Retinal pigment epithelial cell (primary cell): ENCODE data around the gene CNTNAP2.

Experiments
- DNase-seq: peaks from one replicate; pipeline ENCODE4 v3.0.0-alpha.2; 2010; ENCODE audit warnings: low read depth
- H3K4me3 ChIP-seq: 2 replicates; pipeline ENCODE4 v1.5.1; 2011; ENCODE audit warnings: mild to moderate bottlenecking, low read length, control low read depth, moderate library complexity
- CTCF ChIP-seq: conservative IDR thresholded peaks from 2 replicates; pipeline ENCODE4 v1.5.1; 2011; ENCODE audit warnings: low read depth, low read length, control low read depth, inconsistent platforms

CNTNAP2 gene

GRCh38 chr7:146370171-146370570 is 253.6 kb downstream of the CNTNAP2 start:
- no peak for TF ChIP-seq CTCF
- DNase-seq = no peak
- H3K4me3 ChIP-seq = no peak overlapping the region

DNA sequence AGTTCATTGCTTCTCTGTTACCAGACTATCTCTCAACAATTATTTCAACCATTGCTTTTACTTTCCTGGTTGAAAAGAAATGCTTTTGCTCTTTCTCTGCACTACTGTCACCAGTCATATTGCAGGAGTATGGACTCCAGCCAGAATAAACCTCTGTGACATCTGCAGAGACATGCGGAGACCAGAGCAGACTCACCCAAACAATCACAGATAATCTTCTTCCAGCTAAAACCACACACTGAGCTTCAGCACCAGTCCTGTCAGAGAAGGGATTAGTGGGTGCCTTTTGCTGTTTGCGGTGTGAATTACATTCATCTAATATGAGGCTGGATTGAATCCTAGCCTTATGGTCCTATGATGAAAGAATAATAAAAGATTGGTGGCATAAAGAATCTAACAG is 258.6 kb downstream of the CNTNAP2 start:
- no peak for TF ChIP-seq CTCF
- peak; percentile 5 for DNase-seq
- no peak overlapping the region for H3K4me3 ChIP-seq

GRCh38 chr7:146378196-146378595 is 261.6 kb downstream of the CNTNAP2 start:
- no peak for DNase-seq
- no peak overlapping the region for H3K4me3 ChIP-seq
- no peak for TF ChIP-seq CTCF

- no peak for DNase-seq
- H3K4me3 ChIP-seq = no peak overlapping the region
- no peak for TF ChIP-seq CTCF
Measured at GRCh38 chr7:146387140-146387539, 270.5 kb downstream of the CNTNAP2 start.

DNA sequence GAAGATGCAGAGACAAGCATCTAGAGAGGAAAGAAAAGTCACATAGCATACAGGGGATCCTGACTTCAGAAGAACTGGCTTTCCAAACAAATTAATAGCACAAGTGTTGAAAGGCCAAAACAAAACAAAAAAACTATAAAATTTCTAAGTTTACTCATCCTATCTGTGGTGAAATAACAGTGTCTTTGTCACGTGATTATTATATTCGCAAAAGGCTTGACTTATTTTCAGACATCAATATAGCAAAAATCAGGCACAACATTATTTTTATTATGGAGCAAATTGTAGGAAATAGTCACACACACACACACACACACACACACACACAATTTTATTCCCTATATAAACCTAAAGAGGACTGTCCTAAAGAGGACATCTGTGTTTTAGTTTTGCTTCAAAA is 272.3 kb downstream of the CNTNAP2 start:
- DNase-seq = no peak
- TF ChIP-seq CTCF = no peak
- no peak overlapping the region for H3K4me3 ChIP-seq

- no peak overlapping the region for H3K4me3 ChIP-seq
- TF ChIP-seq CTCF = no peak
- no peak for DNase-seq
Measured at GRCh38 chr7:146393346-146393745, 276.7 kb downstream of the CNTNAP2 start.

DNA sequence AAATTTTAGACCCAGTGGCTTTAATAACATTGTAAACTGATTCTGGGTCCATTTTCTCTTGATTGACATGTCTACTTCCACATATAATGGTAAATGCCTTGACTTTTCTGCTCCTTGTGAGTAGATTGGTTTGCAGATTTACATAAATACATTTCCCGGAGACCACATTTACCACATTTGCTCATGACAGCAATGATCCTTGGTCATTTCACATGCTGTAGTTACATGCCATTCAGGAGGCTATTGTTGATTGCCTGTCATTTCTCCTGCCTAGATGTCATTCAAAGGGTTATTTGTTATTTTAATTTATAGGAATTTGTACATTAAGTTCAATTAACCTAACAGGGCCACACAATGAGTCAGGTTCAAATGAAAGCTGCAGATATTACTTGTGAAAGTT is 280.5 kb downstream of the CNTNAP2 start:
- no peak overlapping the region for H3K4me3 ChIP-seq
- DNase-seq = no peak
- no peak for TF ChIP-seq CTCF
